Measurements from ENCODE around the gene RASAL1. TPM values are rescaled to one million over a fixed set of nuclear protein-coding genes. Genes with fewer than 3 reads are reported as not detected.
A peak's percentile ranks its signal among the peaks of the same experiment; 100 is the strongest.
"Not testable (repeated sequence)": the region's sequence is repeated elsewhere in the genome, so short reads cannot be mapped to it uniquely, and the experiment has no call there.

Gene RASAL1
- total and polyA plus RNA-seq, 2 donors (not counting 1 experiment from before 2014, with no cell fraction given), result 0.10 to 11.0 TPM

GRCh38 chr12:113142173-113142885 is 6.8 kb upstream of the RASAL1 start:
- no peaks in the 10 kb centered on the region for H3K36me3 ChIP-seq (replicated peaks in 1 of 2; ENCODE audit: control extremely low read depth in 1 of 2, control insufficient read depth in 1 of 2, extremely low read depth in 1 of 2, insufficient read depth in 2 of 2, low read length in 1 of 2)
- intact Hi-C loops (cut with micrococcal nuclease), result no loop called here
- no peak overlapping the region for H3K9ac ChIP-seq (ENCODE audit: low read length)
- H3K27ac ChIP-seq (ENCODE audit: low read length in 2 of 2), result peak overlapping the region; percentile 48 to 51
- Mint-ChIP-seq H3K4me1 (peaks cover 19% of the 10 kb centered on the region), H3K4me3 (peak overlapping the region; percentile 17), H3K9me3 (ENCODE audit: insufficient read depth) (peaks cover 1% of the 10 kb centered on the region), H3K27ac (peak overlapping the region; percentile 72), H3K27me3 (no peaks in the 10 kb centered on the region)
- H2AFZ ChIP-seq (ENCODE audit: insufficient read depth, low read depth, low read length, poor library complexity, severe bottlenecking), result peak overlapping the region; percentile 44
- DNase-seq (peak; percentile 64), ATAC-seq (ENCODE audit: low read depth) (peak; percentile 82)
- H3K4me1 ChIP-seq (ENCODE audit: control insufficient read depth in 2 of 2, insufficient read depth in 2 of 2, low read length in 2 of 2), result peaks cover 14 to 17% of the 10 kb centered on the region in 2 donors
- H3K4me3 ChIP-seq (ENCODE audit: control extremely low read depth in 1 of 5, extremely low read depth in 1 of 5, insufficient read depth in 1 of 5, low read depth in 2 of 5, low read length in 4 of 5), result no peak overlapping the region
- no peaks in the 10 kb centered on the region for H3K79me2 ChIP-seq (ENCODE audit: control insufficient read depth, insufficient read depth, low read length)
- H3K4me2 ChIP-seq (replicated peaks; ENCODE audit: low read depth, low read length, poor library complexity, severe bottlenecking), result peak overlapping the region; percentile 53
- CTCF ChIA-PET, result interaction anchor here (1.8 kb wide), 1 partner anchor 31 kb away, joined by 8 read pairs; no protein-coding TSS in a partner anchor
- TF ChIP-seq EZH2 (IDR thresholded peaks at IDR 0.05; ENCODE audit: borderline replicate concordance, insufficient read depth, low read depth, low read length, poor library complexity, severe bottlenecking) (no peak), CTCF (IDR thresholded peaks at IDR 0.05) (no peak)
- WGBS (ENCODE audit: insufficient coverage), result 6% methylated on average over 10 of the region's 17 CpGs
- POLR2A ChIA-PET, result interaction anchor here (0.6 to 0.7 kb wide), 2 partner anchors 11 to 34 kb away, joined by 4 read pairs; no protein-coding TSS in a partner anchor
- no peaks in the 10 kb centered on the region for H3K27me3 ChIP-seq (replicated peaks in 1 of 4; ENCODE audit: control extremely low read depth in 1 of 4, control insufficient read depth in 3 of 4, insufficient read depth in 4 of 4, low read length in 3 of 4)
- peaks cover 0 to 6% (median under 1%) of the 10 kb centered on the region in 3 donors for H3K9me3 ChIP-seq (ENCODE audit: control extremely low read depth in 1 of 3, control insufficient read depth in 2 of 3, insufficient read depth in 1 of 3, low read length in 2 of 3)
- H4K20me1 ChIP-seq (ENCODE audit: control insufficient read depth, insufficient read depth, low read length, poor library complexity, severe bottlenecking), result no peaks in the 10 kb centered on the region

- H4K20me1 ChIP-seq (ENCODE audit: control insufficient read depth, insufficient read depth, low read length, poor library complexity, severe bottlenecking); ATAC-seq (ENCODE audit: low read depth); H3K9me3 Mint-ChIP-seq (ENCODE audit: insufficient read depth); intact Hi-C loops (cut with micrococcal nuclease); H3K27me3 Mint-ChIP-seq; H3K36me3 ChIP-seq (replicated peaks in 1 of 2; ENCODE audit: control extremely low read depth in 1 of 2, control insufficient read depth in 1 of 2, extremely low read depth in 1 of 2, insufficient read depth in 2 of 2, low read length in 1 of 2); H3K4me3 ChIP-seq (ENCODE audit: control extremely low read depth in 1 of 5, extremely low read depth in 1 of 5, insufficient read depth in 1 of 5, low read depth in 2 of 5, low read length in 4 of 5); H3K9ac ChIP-seq (ENCODE audit: low read length); H3K27me3 ChIP-seq (replicated peaks in 1 of 4; ENCODE audit: control extremely low read depth in 1 of 4, control insufficient read depth in 3 of 4, insufficient read depth in 4 of 4, low read length in 3 of 4); DNase-seq; H3K9me3 ChIP-seq (ENCODE audit: control extremely low read depth in 1 of 3, control insufficient read depth in 2 of 3, insufficient read depth in 1 of 3, low read length in 2 of 3); H3K79me2 ChIP-seq (ENCODE audit: control insufficient read depth, insufficient read depth, low read length): not testable (repeated sequence)
- Histone ChIP-seq H3K27ac (ENCODE audit: low read length in 2 of 2) (peak overlapping the region; percentile 48 to 51), H3K4me1 (ENCODE audit: control insufficient read depth in 2 of 2, insufficient read depth in 2 of 2, low read length in 2 of 2) (peaks cover 14 to 19% of the 10 kb centered on the region in 2 donors), H3K4me2 (replicated peaks; ENCODE audit: low read depth, low read length, poor library complexity, severe bottlenecking) (peak overlapping the region; percentile 53), H2AFZ (ENCODE audit: insufficient read depth, low read depth, low read length, poor library complexity, severe bottlenecking) (peak overlapping the region; percentile 44)
- WGBS (ENCODE audit: insufficient coverage), result 100% methylated on average over 1 of the region's 3 CpGs
- peaks cover 21% of the 10 kb centered on the region for H3K4me1 Mint-ChIP-seq
- ChIA-PET POLR2A (interaction anchor here (0.7 kb wide), 1 partner anchor 11 kb away, joined by 4 read pairs; no protein-coding TSS in a partner anchor), CTCF (interaction anchor here (1.8 kb wide), 1 partner anchor 32 kb away, joined by 8 read pairs; no protein-coding TSS in a partner anchor)
- peak overlapping the region; percentile 72 for H3K27ac Mint-ChIP-seq
- H3K4me3 Mint-ChIP-seq, result peak overlapping the region; percentile 17
Measured at GRCh38 chr12:113141716-113142115, 6.2 kb upstream of the RASAL1 start.
